ENCODE results near the gene CDHR5. TPM values are rescaled to one million over a fixed set of nuclear protein-coding genes. Genes with fewer than 3 reads are reported as not detected.

CDHR5 gene
- total and polyA plus RNA-seq, 9 of the 15 experiments (the other 6 are each of a cell fraction or from before 2014, with no cell fraction given): 0.16 TPM; not detected in 8

- TF ChIP-seq SMAD4 (CRISPR knock-in tag; conservative IDR thresholded peaks at IDR 0.05) (no peak), FIP1L1 (IDR thresholded peaks at IDR 0.05; ENCODE audit: low read depth, low read length, poor library complexity, severe bottlenecking) (no peak), FOXK1 (CRISPR knock-in tag; IDR thresholded peaks at IDR 0.05; ENCODE audit: borderline replicate concordance) (no peak)
- TF ChIP-seq, protein P1, sequence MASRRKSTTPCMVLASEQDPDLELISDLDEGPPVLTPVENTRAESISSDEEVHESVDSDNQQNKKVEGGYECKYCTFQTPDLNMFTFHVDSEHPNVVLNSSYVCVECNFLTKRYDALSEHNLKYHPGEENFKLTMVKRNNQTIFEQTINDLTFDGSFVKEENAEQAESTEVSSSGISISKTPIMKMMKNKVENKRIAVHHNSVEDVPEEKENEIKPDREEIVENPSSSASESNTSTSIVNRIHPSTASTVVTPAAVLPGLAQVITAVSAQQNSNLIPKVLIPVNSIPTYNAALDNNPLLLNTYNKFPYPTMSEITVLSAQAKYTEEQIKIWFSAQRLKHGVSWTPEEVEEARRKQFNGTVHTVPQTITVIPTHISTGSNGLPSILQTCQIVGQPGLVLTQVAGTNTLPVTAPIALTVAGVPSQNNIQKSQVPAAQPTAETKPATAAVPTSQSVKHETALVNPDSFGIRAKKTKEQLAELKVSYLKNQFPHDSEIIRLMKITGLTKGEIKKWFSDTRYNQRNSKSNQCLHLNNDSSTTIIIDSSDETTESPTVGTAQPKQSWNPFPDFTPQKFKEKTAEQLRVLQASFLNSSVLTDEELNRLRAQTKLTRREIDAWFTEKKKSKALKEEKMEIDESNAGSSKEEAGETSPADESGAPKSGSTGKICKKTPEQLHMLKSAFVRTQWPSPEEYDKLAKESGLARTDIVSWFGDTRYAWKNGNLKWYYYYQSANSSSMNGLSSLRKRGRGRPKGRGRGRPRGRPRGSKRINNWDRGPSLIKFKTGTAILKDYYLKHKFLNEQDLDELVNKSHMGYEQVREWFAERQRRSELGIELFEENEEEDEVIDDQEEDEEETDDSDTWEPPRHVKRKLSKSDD (conservative IDR thresholded peaks at IDR 0.05; ENCODE audit: low read length): no peak
Observed at GRCh38 chr11:573146-573759, 51.5 kb downstream of the CDHR5 start (continued).

GRCh38 chr11:571802-572185, 53.0 kb downstream of the CDHR5 start:
- FAIRE-seq: no peak

More at GRCh38 chr11:571802-572185, 53.0 kb downstream of the CDHR5 start:
- DNase-seq (ENCODE audit: extremely low read depth in 1 of 4, low spot score in 3 of 4) (no peak), ATAC-seq (no peak)
- CTCF ChIA-PET (ENCODE audit: low intra/inter-chr PET ratio): no interaction called here
- TF ChIP-seq WHSC1 (IDR thresholded peaks at IDR 0.05; ENCODE audit: low read length) (no peak), TRIM24 (IDR thresholded peaks at IDR 0.05) (no peak)
- Histone ChIP-seq H2AFZ (ENCODE audit: low read depth, low read length) (no peak overlapping the region), H3K9me1 (ENCODE audit: control insufficient read depth, insufficient read depth, low read length) (no peaks in the 10 kb centered on the region), H3K79me2 (ENCODE audit: control insufficient read depth, insufficient read depth, low read length) (peaks cover 45% of the 10 kb centered on the region), H4K20me1 (replicated peaks; ENCODE audit: control insufficient read depth, insufficient read depth, low read length) (peaks cover under 1% of the 10 kb centered on the region; the same call in 1 of the 2 replicates), H3K27me3 (ENCODE audit: control insufficient read depth in 2 of 2, insufficient read depth in 2 of 2, low read length in 2 of 2) (no peaks in the 10 kb centered on the region), H3K4me2 (ENCODE audit: insufficient read depth, low read length) (no peak overlapping the region), H3K4me1 (replicated peaks in 1 of 2; ENCODE audit: control insufficient read depth in 2 of 2, insufficient read depth in 2 of 2, low read length in 2 of 2) (peaks cover 35 to 68% of the 10 kb centered on the region in 2 experiments), H3K4me3 (no peak overlapping the region), H3K9ac (ENCODE audit: insufficient read depth in 1 of 2, low read depth in 2 of 2, low read length in 2 of 2) (peak overlapping the region in 1 of 2 experiments; percentile 48; a peak in 1 of 4 replicates), H3K36me3 (ENCODE audit: control insufficient read depth, insufficient read depth, low read length) (peaks cover 5% of the 10 kb centered on the region; the same call in 2 of the 3 replicates), H3K27ac (ENCODE audit: extremely low read depth, low read depth, low read length) (no peak overlapping the region), H3K9me3 (replicated peaks; ENCODE audit: control insufficient read depth, insufficient read depth, low read depth, low read length) (no peaks in the 10 kb centered on the region)
- intact Hi-C loops (cut with micrococcal nuclease): no loop called here
- no TSS peak for BruUV-seq (replicated peaks)
- 73% methylated on average over 6 of the region's 8 CpGs for WGBS (ENCODE audit: insufficient coverage, low coverage, missing lambda C conversion rate)
- POLR2A ChIA-PET: interaction anchor here (0.6 kb wide), 1 partner anchor 69 kb away, joined by 3 read pairs; no protein-coding TSS in a partner anchor
- in situ Hi-C loops (cut with MboI): no loop called here
